Activated T-cell treated with anti-CD3 and anti-CD28 coated beads, Interleukin-2, amount 50 U/mL, for 72 hours (primary cell): ENCODE data around the gene GALK2. TPM values are rescaled to one million over a fixed set of nuclear protein-coding genes. Genes with fewer than 3 reads are reported as not detected.
"Not testable (repeated sequence)": the region's sequence is repeated elsewhere in the genome, so short reads cannot be mapped to it uniquely, and the experiment has no call there.

Source experiments
- ATAC-seq, 2 donors: fragments of 150-1000 bp; cut with Tn5 transposase; replicated peaks in 1 of 2; 2 replicates each; pipeline ENCODE4 v1.10.0; 2021; ENCODE audit warnings: moderate library complexity in 2 of 2, mild to moderate bottlenecking in 1 of 2
- DNase-seq, 2 donors: peaks; one replicate each; pipeline ENCODE4 v3.0.0; 2021 to 2022; ENCODE audit warnings: mixed read lengths in 1 of 2
- H3K27ac Mint-ChIP-seq: one replicate; pipeline ENCODE4 v1.8.0; 2022; ENCODE audit warnings: mild to moderate bottlenecking, moderate library complexity, mixed read lengths
- H3K27me3 Mint-ChIP-seq: one replicate; pipeline ENCODE4 v1.8.0; 2022; ENCODE audit warnings: low read depth, mixed read lengths
- H3K36me3 Mint-ChIP-seq, 2 donors: one replicate each; pipeline ENCODE4 v1.8.0; 2022; ENCODE audit warnings: mixed read lengths in 2 of 2, mild to moderate bottlenecking in 1 of 2; ENCODE audit not compliant: insufficient read depth in 2 of 2
- H3K4me1 Mint-ChIP-seq: one replicate; pipeline ENCODE4 v1.8.0; 2022; ENCODE audit warnings: low read depth, mixed read lengths
- H3K4me3 Mint-ChIP-seq, 2 donors: one replicate each; pipeline ENCODE4 v1.8.0; 2022; ENCODE audit warnings: mild to moderate bottlenecking in 2 of 2, mixed read lengths in 2 of 2, moderate library complexity in 2 of 2
- H3K9me3 Mint-ChIP-seq, 2 donors: one replicate each; pipeline ENCODE4 v1.8.0; 2022; ENCODE audit warnings: mixed read lengths in 2 of 2
- total RNA-seq, 2 donors: library from RNA; stranded (reverse); gene quantifications; one replicate each; pipeline ENCODE4 v1.2.3, GENCODE V29; 2022

The GALK2 gene
- total RNA-seq, 2 donors from 2014 or later = 27.3 to 37.8 TPM

GRCh38 chr15:49175582-49176397, 5.7 kb downstream of the GALK2 start:
- peaks cover 30% of the 10 kb centered on the region for H3K4me1 Mint-ChIP-seq
- not testable (repeated sequence) for H3K27ac Mint-ChIP-seq, H3K4me3 Mint-ChIP-seq, H3K36me3 Mint-ChIP-seq, DNase-seq, H3K9me3 Mint-ChIP-seq, H3K27me3 Mint-ChIP-seq, ATAC-seq

- no peak overlapping the region for H3K27ac Mint-ChIP-seq
- H3K9me3 Mint-ChIP-seq = no peaks in the 10 kb centered on the region
- H3K36me3 Mint-ChIP-seq = peaks cover 3 to 4% of the 10 kb centered on the region in 2 donors
- no peaks in the 10 kb centered on the region for H3K27me3 Mint-ChIP-seq
- peaks cover 11% of the 10 kb centered on the region for H3K4me1 Mint-ChIP-seq
- H3K4me3 Mint-ChIP-seq = no peak overlapping the region
- ATAC-seq = no peak
- DNase-seq = no peak
Observed at GRCh38 chr15:49178497-49178896, 8.4 kb downstream of the GALK2 start.

DNA sequence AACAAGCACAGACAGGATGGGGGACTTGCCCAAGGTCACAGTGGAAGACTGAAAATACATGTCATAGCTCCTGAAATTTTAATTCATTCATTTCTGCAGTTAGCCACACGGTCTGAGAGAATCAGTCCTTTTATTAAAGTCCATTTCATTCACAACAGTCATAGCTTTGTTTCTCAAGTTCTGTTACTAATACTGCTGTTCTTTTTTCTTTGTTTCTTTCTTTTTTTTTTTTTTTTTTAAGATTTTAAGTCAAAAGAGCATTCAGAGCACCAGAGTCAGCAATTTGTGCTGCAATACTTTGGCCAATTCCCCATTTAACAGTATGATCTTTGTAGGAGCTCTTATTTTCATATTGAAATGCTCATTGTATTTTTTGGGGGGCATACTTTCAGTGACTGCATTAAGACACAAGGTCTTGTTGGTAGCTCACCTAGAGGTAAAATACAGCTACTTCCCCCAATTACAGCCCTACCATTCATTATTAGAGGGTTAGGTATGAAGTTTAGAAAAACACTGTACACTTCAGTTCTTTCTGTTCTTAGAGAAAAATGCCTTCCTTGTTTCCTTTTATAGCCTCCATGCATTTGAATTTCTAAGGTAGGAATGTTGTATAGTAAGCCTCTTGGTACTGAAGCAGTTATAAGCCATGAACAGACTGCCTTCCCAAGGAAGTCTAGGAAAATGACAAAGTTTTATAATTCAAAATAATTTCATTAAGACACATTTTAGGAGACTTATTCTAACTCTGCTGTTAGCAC, 9.6 kb downstream of the GALK2 start:
- Mint-ChIP-seq H3K4me1 (peaks cover 6% of the 10 kb centered on the region), H3K27me3 (no peaks in the 10 kb centered on the region), H3K4me3 (no peak overlapping the region), H3K27ac (no peak overlapping the region), H3K9me3 (peaks cover 0 to 1% of the 10 kb centered on the region in 2 donors), H3K36me3 (peaks cover 3 to 4% of the 10 kb centered on the region in 2 donors)
- ATAC-seq = no peak
- DNase-seq = no peak

- Mint-ChIP-seq H3K4me3 (no peak overlapping the region), H3K9me3 (peaks cover 1 to 2% of the 10 kb centered on the region in 2 donors), H3K4me1 (peaks cover 15% of the 10 kb centered on the region), H3K27me3 (no peaks in the 10 kb centered on the region), H3K36me3 (peaks cover 9 to 14% of the 10 kb centered on the region in 2 donors), H3K27ac (no peak overlapping the region)
- no peak for DNase-seq
- no peak for ATAC-seq
Observed at GRCh38 chr15:49182128-49182527, 12.1 kb downstream of the GALK2 start.

- H3K9me3 Mint-ChIP-seq, DNase-seq, H3K27ac Mint-ChIP-seq, ATAC-seq, H3K27me3 Mint-ChIP-seq, H3K4me3 Mint-ChIP-seq: not testable (repeated sequence)
- Mint-ChIP-seq H3K36me3 (peaks cover 10 to 15% of the 10 kb centered on the region in 2 donors), H3K4me1 (peaks cover 15% of the 10 kb centered on the region)
Observed at GRCh38 chr15:49183741-49184140, 13.7 kb downstream of the GALK2 start.

GRCh38 chr15:49185473-49185872, 15.4 kb downstream of the GALK2 start:
- ATAC-seq (peak; percentile 65 to 90), DNase-seq (no peak)
- Mint-ChIP-seq H3K27me3 (no peaks in the 10 kb centered on the region), H3K27ac (peak overlapping the region; percentile 93), H3K4me1 (peaks cover 15% of the 10 kb centered on the region), H3K9me3 (peaks cover 1 to 2% of the 10 kb centered on the region in 2 donors), H3K4me3 (peak overlapping the region in 1 of 2 donors; percentile 40), H3K36me3 (peaks cover 12 to 15% of the 10 kb centered on the region in 2 donors)

DNA sequence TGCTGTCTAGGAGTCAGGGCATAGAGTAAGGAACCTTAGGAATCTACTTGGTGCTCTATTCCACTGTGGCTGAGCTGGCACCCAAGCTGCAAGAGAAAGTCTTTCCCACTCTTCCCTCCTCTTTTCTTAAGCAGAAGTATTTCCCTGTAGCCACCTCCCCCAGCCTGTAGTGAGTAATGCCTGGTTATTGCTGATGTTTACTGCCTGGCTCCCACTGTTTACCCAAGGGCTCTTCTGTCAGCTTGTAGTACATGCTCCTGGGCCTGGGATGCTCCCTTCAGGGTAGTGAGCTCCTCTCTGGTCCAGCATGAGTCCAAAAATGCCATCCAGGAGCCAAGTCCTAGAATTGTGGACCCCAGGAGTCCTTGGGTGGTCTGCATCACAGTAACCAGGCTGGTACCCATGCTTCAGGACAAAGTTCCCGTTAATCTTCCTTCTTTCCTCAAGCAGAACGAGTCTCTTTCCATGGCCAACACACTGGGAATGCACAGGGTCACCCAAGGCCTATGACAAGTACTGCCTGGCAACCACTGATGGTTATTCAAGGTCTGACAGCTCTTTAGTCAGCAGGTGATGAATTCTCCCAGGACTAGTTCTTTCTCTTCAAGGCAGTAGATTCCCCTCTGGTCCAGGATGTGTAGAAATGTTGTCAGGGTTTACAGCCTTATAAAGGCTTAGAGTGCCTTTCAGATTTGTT, 17.6 kb downstream of the GALK2 start:
- Mint-ChIP-seq H3K4me3 (no peak overlapping the region), H3K36me3 (peaks cover 10 to 12% of the 10 kb centered on the region in 2 donors), H3K4me1 (peaks cover 15% of the 10 kb centered on the region), H3K27ac (no peak overlapping the region), H3K9me3 (peaks cover 1 to 2% of the 10 kb centered on the region in 2 donors), H3K27me3 (no peaks in the 10 kb centered on the region)
- ATAC-seq (no peak), DNase-seq (no peak)

DNA sequence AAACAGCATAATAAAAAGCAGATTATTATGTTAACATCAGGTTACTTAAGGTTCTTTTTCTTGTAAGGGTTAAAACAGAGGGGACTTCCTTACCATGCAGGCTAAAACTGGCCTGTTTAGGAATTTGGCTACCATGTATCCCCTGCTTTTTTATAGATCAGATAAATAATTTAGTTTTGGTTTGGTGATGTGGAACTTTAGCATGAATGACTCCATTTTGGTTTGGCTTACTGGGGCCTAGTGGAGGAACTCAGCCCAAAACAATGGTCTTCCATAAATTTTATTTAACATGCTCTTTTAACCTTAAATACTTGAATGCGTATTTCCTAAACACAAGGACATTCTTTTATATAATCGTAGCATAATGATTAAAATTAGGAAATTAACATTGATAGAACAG, 18.9 kb downstream of the GALK2 start:
- no peak for ATAC-seq
- Mint-ChIP-seq H3K4me3 (no peak overlapping the region), H3K27ac (peak overlapping the region; percentile 7), H3K4me1 (peaks cover 15% of the 10 kb centered on the region), H3K27me3 (no peaks in the 10 kb centered on the region), H3K36me3 (peaks cover 8 to 12% of the 10 kb centered on the region in 2 donors), H3K9me3 (peaks cover 1 to 2% of the 10 kb centered on the region in 2 donors)
- no peak for DNase-seq

DNA sequence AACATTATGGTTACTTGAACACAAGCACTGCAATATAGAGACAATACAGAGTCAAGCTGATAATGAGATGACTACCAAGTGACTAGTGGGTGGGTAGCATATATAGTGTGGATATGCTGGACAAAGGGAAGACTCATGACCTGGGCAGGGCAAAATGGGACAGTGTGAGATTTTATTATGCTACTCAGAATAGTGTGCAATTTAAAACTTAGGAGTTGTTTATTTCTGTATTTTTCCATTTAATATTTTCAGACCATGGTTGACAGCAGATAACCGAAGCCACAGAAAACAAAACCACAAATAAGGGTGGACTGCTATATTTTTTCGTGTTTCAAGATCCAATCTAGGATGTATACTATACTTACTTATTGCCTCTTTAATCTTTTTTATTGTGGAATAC, 19.6 kb downstream of the GALK2 start:
- no peak for DNase-seq
- peaks cover 15% of the 10 kb centered on the region for H3K4me1 Mint-ChIP-seq
- H3K36me3 Mint-ChIP-seq = peaks cover 8 to 12% of the 10 kb centered on the region in 2 donors
- H3K27me3 Mint-ChIP-seq = no peaks in the 10 kb centered on the region
- H3K27ac Mint-ChIP-seq = no peak overlapping the region
- ATAC-seq = no peak
- H3K9me3 Mint-ChIP-seq = peaks cover 0 to 2% of the 10 kb centered on the region in 2 donors
- H3K4me3 Mint-ChIP-seq = no peak overlapping the region

- H3K9me3 Mint-ChIP-seq = no peaks in the 10 kb centered on the region
- DNase-seq (no peak), ATAC-seq (no peak)
- peaks cover 7 to 8% of the 10 kb centered on the region in 2 donors for H3K36me3 Mint-ChIP-seq
- H3K4me3 Mint-ChIP-seq = no peak overlapping the region
- no peaks in the 10 kb centered on the region for H3K27me3 Mint-ChIP-seq
- H3K4me1 Mint-ChIP-seq = peaks cover 7% of the 10 kb centered on the region
- peak overlapping the region; percentile 26 for H3K27ac Mint-ChIP-seq
Observed at GRCh38 chr15:49190586-49190985, 20.5 kb downstream of the GALK2 start.

GRCh38 chr15:49191892-49192291, 21.8 kb downstream of the GALK2 start:
- no peaks in the 10 kb centered on the region for H3K9me3 Mint-ChIP-seq
- peaks cover 3% of the 10 kb centered on the region in 2 donors for H3K36me3 Mint-ChIP-seq
- H3K27ac Mint-ChIP-seq = peak overlapping the region; percentile 54
- DNase-seq (no peak), ATAC-seq (no peak)
- H3K27me3 Mint-ChIP-seq = no peaks in the 10 kb centered on the region
- H3K4me3 Mint-ChIP-seq = no peak overlapping the region
- no peaks in the 10 kb centered on the region for H3K4me1 Mint-ChIP-seq

DNA sequence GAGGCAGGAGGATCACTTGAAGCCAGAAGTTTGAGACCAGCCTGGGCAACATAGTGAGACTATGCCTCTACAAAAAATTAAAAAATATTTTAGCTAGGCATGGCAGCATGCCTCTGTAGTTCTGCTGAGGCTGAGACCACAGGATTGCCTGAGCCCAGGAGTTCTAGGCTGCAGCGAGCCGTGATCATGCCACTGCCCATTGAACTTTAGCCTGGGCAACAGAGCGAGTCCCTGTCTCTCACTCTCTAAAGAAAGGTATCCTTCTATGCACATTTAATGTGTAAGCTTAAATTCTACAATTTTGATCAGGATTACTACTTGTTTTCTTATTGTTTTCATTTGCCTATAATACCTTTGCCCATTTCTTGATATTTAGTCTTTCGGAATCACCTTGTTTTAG, 26.8 kb downstream of the GALK2 start:
- Mint-ChIP-seq H3K4me1 (no peaks in the 10 kb centered on the region), H3K4me3 (no peak overlapping the region), H3K27me3 (no peaks in the 10 kb centered on the region), H3K9me3 (no peaks in the 10 kb centered on the region), H3K36me3 (no peaks in the 10 kb centered on the region), H3K27ac (no peak overlapping the region)
- ATAC-seq = no peak
- no peak for DNase-seq

- no peak for DNase-seq
- Mint-ChIP-seq H3K9me3 (no peaks in the 10 kb centered on the region), H3K4me1 (no peaks in the 10 kb centered on the region), H3K27ac (no peak overlapping the region), H3K4me3 (no peak overlapping the region), H3K27me3 (no peaks in the 10 kb centered on the region), H3K36me3 (peaks cover 4 to 11% of the 10 kb centered on the region in 2 donors)
- ATAC-seq = no peak
Observed at GRCh38 chr15:49199666-49200065, 29.6 kb downstream of the GALK2 start.
